Subcutaneous adipose tissue (tissue), 4 donors: ENCODE data around the gene KIFC1. TPM values are rescaled to one million over a fixed set of nuclear protein-coding genes. Genes with fewer than 3 reads are reported as not detected.

Experiments
- CTCF ChIP-seq: fragments of 450-650 bp; IDR thresholded peaks from one replicate; pipeline ENCODE4 v1.5.1; 2016; ENCODE audit warnings: low read depth, mild to moderate bottlenecking, control low read depth, antibody characterized with exemption, moderate library complexity
- total RNA-seq, 4 donors: library from RNA; depleted of rRNA; stranded (reverse); fragments of >200 nt; gene quantifications; one replicate each; pipeline ENCODE4 v1.1.0, GENCODE V29; 2016

KIFC1 gene
- total RNA-seq, 4 donors from 2014 or later: 0.33 to 4.4 (median 3.9) TPM; not detected in 1

- no peak for TF ChIP-seq CTCF
Observed at GRCh38 chr6:33397541-33397940, 5.9 kb downstream of the KIFC1 start.

- no peak for TF ChIP-seq CTCF
Observed at GRCh38 chr6:33404884-33405283, 13.3 kb downstream of the KIFC1 start.

- no peak for TF ChIP-seq CTCF
Observed at GRCh38 chr6:33405386-33405940, 13.8 kb downstream of the KIFC1 start.

- TF ChIP-seq CTCF: no peak
Observed at GRCh38 chr6:33406126-33406525, 14.5 kb downstream of the KIFC1 start.

- TF ChIP-seq CTCF: no peak
Observed at GRCh38 chr6:33407132-33407718, 15.6 kb downstream of the KIFC1 start.

GRCh38 chr6:33410050-33410710 lies 18.6 kb downstream of the KIFC1 start:
- TF ChIP-seq CTCF: no peak

GRCh38 chr6:33410711-33411631 lies 19.3 kb downstream of the KIFC1 start, which contains the start of gene PHF1:
Gene PHF1, plus strand, starts transcription at chr6:33411014. Its CDS starts 1,250 bp downstream, at chr6:33412264.
- no peak for TF ChIP-seq CTCF
